ENCODE results near the gene CAMSAP2.

The CAMSAP2 gene, protein sequence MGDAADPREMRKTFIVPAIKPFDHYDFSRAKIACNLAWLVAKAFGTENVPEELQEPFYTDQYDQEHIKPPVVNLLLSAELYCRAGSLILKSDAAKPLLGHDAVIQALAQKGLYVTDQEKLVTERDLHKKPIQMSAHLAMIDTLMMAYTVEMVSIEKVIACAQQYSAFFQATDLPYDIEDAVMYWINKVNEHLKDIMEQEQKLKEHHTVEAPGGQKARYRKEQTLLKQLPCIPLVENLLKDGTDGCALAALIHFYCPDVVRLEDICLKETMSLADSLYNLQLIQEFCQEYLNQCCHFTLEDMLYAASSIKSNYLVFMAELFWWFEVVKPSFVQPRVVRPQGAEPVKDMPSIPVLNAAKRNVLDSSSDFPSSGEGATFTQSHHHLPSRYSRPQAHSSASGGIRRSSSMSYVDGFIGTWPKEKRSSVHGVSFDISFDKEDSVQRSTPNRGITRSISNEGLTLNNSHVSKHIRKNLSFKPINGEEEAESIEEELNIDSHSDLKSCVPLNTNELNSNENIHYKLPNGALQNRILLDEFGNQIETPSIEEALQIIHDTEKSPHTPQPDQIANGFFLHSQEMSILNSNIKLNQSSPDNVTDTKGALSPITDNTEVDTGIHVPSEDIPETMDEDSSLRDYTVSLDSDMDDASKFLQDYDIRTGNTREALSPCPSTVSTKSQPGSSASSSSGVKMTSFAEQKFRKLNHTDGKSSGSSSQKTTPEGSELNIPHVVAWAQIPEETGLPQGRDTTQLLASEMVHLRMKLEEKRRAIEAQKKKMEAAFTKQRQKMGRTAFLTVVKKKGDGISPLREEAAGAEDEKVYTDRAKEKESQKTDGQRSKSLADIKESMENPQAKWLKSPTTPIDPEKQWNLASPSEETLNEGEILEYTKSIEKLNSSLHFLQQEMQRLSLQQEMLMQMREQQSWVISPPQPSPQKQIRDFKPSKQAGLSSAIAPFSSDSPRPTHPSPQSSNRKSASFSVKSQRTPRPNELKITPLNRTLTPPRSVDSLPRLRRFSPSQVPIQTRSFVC (N-terminal part only)

DNA sequence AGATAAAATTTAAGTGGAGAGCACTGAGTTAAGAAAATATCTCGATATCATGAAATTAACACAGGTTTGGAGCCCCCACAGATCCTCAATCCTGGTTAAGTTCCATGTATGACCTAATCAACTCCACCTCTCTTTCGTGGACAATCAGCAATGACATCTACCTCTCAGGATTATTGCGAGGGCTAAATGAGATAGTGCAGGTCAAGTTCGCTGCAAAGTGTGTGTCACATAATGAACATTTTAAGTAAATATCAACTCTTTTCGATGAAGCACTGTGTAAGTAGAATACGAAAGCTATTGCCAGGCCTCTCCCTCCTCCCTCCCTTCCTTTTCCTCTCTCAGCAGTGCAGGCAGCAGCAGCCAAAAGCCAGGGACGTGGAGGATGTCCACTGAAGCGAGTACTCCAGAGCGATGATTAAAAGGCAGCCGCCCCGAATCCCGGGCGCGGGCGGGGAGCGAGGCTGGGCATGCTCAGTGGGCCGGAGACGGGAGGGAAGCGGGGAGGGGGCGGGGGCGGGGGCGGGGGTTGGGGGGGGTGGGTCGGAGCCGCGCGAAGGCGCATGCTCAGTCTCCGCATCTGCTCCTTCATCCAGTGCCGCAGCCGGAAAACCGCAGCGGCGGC lies at the start of gene CAMSAP2:
Gene CAMSAP2, plus strand, starts transcription at position 567 of the 622 bp plus-strand sequence. CDS start 935 bp downstream, outside the sequence.
- DNase-seq, result peak; percentile 74

DNA sequence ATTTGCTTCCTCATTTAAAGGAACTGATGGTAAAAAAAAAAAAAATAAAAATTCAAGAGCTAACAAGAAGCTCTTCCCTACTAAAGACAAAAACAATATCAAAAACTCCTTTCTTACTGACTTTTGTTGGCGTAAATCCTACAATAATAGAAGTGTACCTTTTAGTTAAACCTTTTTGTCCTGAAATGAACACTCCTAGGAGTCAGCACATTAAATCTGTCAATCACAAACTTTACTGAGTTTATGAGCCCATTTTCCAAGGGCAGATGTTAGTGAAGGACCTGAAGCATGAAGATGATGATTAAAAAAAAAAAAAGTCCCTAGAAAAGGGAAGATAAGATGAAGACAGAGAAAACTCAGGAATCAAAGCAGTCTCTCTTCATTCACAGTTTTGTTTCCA lies 46.4 kb upstream of the CAMSAP2 start:
- no peak for DNase-seq

DNA sequence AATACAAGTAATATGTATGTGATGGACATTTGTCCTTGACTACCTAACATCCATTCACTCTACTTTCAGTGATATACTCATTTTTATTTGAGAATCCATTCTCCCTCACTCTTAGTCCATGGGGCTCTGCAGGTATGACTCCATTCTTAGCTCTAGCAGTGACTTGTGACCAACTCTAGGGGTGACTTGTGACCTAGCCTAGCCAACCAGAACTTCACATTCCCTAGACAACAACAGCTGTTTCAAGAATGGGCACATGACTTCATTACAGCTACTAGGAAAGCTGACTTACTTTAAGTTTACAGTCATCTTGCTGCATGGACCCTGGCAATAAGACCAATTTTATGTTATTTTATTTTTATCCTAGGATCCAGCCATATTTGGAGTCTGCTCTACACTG lies 45.4 kb upstream of the CAMSAP2 start:
- DNase-seq, result no peak

DNA sequence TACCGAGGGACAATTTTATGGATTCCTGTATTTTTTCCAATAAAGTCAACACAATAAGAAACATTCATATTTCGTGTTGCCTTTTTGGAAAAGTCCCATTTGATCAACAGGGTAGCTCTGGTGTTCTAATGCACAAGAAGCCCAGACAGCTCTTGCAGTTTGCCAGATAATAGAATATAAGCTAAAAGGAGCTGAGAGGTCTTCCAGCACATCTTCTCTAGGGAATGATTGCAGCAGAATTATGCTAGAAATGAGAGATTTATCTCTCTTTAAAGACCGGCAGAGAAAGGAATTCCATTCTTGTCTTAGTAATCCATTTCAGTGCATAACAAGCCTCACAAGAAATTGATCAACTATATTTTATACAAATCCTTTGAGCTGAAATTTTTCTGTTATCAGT lies 44.0 kb upstream of the CAMSAP2 start:
- DNase-seq, result no peak

DNA sequence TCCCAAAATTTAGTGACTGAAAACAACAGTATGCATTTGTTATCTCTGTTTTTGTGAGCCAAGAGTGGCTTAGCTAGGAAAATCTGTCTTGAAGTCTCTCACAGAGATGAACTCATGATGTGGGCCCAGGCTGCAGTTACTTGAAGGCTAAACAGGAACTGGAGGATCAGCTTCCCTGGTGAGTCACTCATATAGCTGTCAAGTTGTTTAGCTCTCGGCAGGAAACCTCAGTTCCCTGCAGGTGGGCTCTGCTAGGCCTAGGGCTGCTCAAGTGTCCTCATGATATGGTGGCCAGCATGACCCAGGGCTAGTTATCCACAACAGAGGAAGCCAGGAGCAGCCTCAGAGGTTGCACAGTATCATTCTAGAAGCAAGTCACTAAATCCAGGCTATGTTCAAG lies 38.8 kb upstream of the CAMSAP2 start:
- DNase-seq, result no peak

DNA sequence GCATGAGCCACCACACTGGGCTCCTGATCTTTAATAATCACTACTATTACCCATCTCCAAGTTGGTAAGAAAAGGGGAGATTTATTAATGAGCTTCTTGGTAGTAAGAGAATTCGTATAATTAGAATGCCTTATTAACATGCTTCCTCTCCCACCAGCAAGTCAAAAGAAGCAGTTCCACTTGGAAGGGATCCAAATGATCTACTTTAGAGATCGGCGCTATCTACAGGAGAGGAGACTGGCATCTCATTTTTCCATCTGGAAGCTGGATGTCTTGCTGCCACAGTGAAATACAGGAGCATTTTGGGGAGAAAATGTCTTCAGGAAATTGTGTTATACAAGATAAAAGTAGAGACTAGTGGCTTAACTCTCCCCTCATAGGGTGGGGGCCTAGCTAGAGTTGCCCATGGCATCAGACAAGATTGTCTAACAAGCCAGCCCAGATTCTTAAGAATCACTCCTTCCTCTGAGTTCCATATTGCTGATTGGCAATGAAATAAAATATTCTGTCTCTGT lies 33.6 kb upstream of the CAMSAP2 start:
- no peak for DNase-seq

DNA sequence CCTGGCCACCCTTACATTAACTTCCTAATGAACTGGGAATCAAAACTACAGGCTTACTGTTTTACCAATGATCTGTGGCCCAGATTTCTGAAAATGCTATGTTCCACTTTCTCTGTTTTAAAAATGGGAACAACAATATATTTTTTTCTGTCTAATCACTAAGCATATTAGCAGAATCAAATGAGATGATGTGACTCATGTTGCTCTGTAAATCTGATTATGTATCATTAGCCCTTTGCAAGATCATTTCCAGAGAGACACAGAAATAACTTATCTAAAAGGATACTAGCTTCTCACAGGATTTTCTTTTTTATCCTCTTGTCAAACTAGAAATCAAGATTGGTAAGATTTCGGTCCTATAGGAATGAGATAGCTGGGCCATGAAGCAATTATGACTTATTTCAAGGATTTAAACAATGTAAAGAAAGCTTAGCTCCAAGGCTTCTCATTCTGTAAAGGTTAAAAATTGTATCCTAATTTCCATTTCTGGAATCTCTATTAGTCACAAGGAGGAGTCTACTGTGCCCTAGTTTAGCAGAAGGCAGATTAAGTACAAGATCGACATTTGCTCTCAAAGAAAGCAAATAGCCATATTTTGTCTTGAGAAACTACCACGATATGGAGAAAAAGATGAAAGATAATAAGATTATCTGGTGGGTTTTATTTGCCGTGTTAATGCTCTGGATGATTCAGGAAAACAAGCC lies 32.4 kb upstream of the CAMSAP2 start:
- DNase-seq, result no peak

DNA sequence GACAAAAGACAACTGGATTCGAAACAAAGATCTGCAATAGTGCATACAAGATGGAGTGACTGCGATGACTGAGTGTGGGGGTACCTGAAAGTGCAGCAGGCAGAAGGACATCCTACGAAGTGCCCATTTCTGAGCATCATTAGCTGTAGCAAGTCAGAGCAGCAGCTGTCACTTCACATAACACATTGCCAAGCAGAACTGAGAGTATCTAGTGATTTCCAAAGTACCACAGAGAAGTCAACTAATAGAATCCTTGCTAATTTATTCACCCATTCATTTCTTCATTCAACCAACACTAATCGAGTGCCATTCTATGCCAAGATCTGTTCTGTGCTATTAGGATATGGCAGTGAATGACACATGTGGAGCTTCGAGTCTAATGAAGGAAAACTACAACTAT lies 31.6 kb upstream of the CAMSAP2 start:
- no peak for DNase-seq

DNA sequence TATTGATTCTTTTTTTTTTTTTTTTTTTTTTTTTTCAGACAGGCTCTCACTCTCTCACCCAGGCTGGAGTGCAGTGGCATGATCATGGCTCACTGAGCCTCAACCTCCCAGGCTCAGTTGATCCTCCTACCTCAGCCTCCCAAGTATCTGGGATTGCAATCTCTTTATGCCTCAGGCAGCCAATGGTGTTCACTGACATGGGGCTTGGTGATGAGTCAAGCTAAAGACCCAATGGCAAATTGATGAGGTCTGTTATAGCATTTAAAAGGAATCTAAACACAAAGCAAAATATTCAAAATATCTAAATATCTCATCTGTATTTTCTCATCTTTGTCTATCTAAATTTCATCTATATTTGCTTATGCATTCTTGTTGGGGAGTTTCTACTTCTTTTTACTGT lies 30.5 kb upstream of the CAMSAP2 start:
- no peak for DNase-seq

DNA sequence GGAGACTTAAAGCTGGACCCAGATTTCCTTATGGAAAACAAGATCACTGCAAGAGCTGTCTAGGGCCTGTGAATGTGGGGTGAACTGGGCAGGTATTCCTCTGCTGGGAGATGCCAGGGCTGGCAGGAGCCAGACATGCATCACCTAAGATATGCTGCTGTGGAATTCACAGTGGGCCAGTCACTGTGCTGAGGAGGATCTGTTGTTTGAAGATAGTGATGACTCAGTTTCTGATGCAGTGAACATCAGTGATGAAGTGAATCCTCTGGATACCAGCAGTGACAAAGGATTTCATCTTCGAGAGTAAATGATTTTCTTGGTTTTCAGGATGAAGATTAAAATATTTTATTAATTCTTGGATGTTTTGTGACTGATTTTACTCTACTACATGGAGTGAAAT lies 29.9 kb upstream of the CAMSAP2 start:
- DNase-seq, result no peak

DNA sequence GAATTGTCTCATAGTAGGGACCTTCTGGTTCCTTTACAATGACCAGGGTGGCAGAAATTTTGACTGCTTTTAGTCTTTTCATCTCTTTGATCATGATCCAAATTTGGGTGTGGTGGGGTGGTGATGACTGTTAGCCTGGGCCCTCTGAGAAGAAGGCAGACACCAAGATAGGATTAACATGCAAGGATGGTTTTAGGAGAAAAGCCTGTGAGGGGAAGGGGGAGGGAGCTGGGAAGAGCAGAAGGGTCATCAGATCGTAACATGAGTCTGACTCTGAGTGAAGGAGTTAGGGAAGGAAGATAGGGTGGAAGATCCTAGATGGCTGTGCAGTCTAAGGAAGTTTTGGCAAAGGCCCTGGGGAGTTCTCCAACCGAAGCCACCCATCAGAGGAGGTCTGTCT lies 28.5 kb upstream of the CAMSAP2 start:
- no peak for DNase-seq

DNA sequence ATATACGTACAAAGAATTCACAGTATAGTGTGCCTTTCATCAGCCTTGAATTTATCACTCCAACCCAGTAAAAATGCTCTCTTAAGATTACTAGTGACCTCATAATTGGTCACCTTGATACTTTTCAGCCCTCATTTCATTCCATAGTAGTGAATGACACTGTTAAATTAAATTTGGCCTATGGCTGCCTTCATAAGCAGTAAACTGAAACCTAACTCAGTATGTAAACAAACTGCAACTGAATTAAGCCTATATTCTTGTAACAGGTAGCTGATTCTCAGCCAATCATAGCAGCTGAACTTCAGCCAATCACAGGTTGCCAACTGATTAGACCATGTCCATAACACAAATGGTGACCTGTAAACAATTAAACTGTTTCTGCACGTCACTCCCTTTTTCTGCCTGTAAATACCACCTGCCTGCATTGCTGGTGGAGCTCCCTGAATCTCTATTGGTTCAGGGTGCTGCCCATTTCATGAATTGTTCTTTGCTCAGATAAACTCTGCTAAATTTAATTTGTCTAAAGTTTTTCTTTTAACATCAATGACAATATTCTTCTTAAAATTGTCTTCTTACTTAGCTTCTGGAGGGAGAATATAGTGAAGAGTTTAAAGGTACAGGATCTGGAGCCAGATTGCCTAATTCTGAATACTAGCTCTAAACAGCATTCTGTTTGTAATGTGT lies 24.0 kb upstream of the CAMSAP2 start:
- DNase-seq, result no peak

DNA sequence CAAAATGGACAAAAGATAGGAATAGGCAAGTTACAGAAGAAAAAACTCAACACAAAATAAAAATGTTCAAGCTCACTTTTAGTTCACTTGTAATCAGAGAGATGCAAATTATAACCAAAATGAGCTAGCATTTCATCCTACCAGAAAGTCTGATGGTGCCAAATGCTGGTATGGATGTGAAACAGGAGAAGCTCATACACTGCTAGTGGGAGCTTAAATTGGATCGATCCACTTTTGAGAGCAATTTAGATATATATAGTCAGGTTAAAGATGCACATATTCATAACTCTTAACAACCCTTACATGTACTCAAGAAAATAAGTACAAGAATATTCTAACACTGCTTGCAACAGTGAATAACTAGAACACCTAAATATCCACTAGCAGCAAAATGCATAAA lies 18.5 kb upstream of the CAMSAP2 start:
- no peak for DNase-seq

DNA sequence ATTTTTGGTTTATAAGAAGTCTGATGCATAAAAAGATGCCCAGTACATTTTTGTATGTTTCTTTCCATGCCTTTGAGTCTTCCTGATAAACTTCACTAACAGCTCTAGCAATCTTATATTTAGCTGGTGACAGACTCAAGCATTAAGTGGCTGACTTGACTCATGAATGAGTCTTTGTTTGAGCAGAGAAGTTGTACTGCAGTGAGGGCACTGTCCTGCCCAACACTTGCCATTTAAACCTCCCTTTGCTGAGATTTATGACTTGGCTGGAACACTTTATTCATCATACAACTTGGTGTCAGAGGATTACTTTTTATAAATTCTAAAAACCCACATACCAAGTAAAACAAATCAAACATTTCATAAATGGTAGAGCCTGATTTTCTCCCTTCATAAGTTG lies 14.6 kb upstream of the CAMSAP2 start:
- DNase-seq, result no peak

DNA sequence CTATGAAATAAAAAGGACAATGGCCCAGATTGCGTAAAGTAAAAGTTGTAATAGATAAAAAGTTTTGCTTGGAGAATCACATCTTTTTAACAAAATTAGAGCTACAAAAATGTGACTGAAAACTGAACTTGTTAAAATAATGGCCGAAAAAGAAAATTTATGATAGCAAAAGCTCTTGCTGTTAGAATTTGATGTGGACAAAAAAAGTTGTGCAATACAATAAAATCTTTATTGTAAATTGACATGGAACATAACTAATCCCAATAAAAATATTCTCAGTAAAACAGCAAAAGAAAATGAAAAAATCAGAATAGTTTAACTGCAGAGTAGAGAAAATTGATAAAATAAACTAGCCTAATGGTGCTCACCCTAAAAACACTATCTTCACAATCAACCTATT lies 11.4 kb upstream of the CAMSAP2 start:
- no peak for DNase-seq

DNA sequence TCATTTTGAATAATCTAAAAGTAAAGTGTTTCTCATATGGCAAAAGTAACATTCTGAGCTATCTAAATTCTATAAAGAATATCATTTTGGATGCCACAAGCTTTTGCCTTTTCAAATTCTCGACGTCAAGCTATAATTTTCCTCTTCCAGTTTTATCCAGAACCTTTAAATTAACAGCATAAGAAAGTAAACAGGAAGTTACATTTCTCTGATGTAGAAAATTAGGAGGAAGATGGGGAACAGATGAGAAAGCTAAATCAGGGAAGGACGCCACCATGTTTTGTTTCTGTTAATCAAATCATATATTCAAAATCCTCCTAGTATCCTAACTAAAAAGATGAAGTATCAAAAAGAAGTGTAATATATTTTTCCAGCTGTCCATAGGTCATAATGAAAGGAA lies 8.8 kb upstream of the CAMSAP2 start:
- no peak for DNase-seq

DNA sequence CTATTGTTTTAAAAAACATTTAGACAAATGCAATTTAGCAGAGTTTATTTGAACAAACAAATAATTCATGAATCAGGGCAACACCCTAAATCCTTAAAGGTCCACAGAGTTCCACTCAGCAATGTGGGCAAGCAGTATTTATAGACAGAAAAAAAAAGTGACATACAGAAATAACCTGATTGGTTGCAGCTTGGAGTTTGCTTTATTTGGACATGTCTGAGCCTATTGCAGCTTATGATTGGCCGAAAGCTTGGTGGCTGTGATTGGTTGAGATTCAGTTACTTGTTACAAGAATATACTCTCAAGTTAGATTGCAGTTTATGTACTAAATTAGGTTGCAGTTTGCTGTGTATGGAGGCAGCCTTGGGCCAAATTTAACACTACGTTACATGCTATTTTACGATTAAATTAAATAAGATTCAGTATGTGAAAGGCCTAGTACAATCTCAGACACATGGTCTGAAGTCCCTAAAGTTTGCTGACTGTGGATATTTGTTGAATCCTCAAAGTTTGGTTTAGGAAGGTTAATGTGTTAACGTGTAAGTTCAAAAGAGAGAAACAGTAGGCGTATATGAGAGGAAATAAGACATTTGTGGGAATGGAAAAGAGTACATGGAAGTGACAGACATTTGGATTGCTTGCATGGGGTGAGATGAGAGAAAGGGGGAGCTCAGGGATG lies 6.9 kb upstream of the CAMSAP2 start:
- DNase-seq, result no peak

DNA sequence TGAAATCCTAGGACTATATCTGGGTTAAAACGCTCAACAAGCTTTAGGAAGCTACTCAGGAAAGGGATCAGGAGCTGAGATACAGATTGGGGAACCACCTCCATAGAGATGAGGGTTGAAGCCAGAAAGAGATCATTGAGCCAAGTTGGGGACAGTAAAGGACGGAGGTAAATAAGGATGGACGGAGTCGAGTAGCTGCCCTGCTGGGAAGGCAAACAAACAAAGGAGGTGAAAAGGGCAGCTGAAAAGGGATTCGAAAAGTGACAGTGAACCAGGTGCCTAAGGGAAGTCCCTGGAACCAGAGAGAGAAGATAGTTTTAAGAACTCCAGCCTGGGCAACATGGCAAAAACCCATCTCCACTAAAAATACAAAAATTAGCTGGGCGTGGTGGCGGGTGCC lies 6.3 kb upstream of the CAMSAP2 start:
- no peak for DNase-seq

DNA sequence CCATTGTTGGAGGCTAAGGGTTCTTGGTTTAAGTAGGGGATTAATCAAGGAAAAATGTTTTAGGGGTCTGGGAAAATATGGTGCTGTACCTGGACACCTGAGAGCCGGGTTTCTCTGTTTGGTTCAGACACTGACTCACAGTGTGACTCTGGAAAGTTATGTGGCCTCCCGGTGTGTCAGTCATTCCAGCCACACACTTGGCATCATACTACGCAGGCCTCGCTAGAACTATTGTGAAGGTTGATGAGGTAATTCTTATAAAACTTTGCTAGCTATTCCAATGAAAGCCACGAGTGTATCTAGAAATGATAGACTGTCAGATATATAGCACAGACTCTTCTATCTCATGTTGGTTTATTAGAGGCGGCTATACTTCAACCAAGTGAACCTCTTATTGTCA lies 4.8 kb upstream of the CAMSAP2 start:
- no peak for DNase-seq

DNA sequence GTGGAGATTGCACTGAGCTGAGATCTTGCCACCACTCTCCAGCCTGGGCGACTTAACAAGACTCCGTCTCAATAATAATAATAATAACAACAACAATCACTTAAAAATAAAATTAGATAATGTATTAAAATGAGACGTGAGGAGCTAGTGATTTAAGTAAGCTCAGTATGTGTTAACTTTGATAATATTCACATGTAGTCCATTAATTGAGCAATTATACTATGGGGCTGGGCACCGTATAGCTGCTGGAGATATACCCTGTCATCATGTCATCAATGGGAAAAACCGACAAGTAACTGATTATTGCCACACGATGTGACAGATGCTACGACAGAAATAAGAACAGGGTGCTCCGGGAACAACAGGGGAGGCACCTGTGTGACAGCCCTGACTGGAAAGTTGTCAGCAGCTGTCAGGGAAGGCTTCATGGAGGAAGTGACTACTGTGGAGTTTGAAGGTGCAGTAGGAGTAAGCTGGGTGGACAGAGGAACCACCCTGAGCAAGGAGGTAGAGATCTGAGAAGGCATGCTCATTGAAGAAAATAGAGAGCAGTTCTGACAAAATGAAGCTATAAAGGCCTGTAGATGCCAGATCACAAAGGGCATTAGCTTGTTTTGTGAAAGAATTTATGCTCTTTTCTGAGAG lies 924 bp upstream of the CAMSAP2 start:
- DNase-seq, result no peak

Data from activated CD8-positive, alpha-beta memory T cell treated with anti-CD3 and anti-CD28 coated beads, Interleukin-2, amount 50 U/mL, for 48 hours (primary cell).